GM20000 (cell line): ENCODE measurements around the gene ANXA7.
"Not testable (repeated sequence)": the region's sequence is repeated elsewhere in the genome, so short reads cannot be mapped to it uniquely, and the experiment has no call there.

Experiments used
- DNase-seq: peaks from one replicate; pipeline ENCODE4 v3.0.0; 2012; ENCODE audit warnings: low spot score
- CTCF ChIP-seq: IDR thresholded peaks from 2 replicates; pipeline ENCODE4 v1.5.1; 2012; ENCODE audit warnings: mild to moderate bottlenecking, control low read depth; ENCODE audit errors: extremely low read depth, missing control alignments

The ANXA7 gene

GRCh38 chr10:73338801-73339368 lies 75.0 kb downstream of the ANXA7 start:
- no peak for DNase-seq
- TF ChIP-seq CTCF, result no peak

- DNase-seq, result no peak
- TF ChIP-seq CTCF, result no peak
Observed at GRCh38 chr10:73333202-73333601, 80.7 kb downstream of the ANXA7 start.

GRCh38 chr10:73332379-73332778 lies 81.5 kb downstream of the ANXA7 start:
- DNase-seq, result no peak
- no peak for TF ChIP-seq CTCF

- not testable (repeated sequence) for DNase-seq
Observed at GRCh38 chr10:73328523-73328922, 85.3 kb downstream of the ANXA7 start.

GRCh38 chr10:73325290-73325689 lies 88.6 kb downstream of the ANXA7 start:
- not testable (repeated sequence) for DNase-seq
